GM10847 (cell line): ENCODE results near the gene PRRX2.

ENCODE experiments used
- POLR2A ChIP-seq: IDR thresholded peaks from 2 replicates; pipeline ENCODE4 v1.6.1; 2011; ENCODE audit not compliant: insufficient read length; ENCODE audit errors: extremely low read depth

Gene PRRX2

DNA sequence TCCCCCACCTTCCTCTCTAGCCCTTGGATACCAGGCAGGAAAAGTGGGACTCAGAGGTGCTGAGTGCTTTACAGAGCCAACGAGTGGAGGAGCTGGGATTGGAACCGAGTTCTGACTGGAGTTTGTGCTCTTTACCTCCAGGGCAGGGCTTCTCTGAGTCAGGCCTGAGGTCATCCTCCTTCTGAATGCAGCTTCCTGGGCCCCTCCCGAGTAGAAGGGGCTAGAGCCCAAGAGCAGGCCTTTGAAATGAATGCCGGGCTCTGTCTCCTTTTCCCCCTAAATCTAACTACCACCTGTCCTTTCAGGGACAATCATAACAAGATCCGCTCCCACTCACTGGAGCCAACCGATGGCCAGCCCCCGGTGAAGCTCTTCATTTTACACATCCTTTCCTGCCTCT is 74.7 kb downstream of the PRRX2 start:
- TF ChIP-seq POLR2A, result no peak

DNA sequence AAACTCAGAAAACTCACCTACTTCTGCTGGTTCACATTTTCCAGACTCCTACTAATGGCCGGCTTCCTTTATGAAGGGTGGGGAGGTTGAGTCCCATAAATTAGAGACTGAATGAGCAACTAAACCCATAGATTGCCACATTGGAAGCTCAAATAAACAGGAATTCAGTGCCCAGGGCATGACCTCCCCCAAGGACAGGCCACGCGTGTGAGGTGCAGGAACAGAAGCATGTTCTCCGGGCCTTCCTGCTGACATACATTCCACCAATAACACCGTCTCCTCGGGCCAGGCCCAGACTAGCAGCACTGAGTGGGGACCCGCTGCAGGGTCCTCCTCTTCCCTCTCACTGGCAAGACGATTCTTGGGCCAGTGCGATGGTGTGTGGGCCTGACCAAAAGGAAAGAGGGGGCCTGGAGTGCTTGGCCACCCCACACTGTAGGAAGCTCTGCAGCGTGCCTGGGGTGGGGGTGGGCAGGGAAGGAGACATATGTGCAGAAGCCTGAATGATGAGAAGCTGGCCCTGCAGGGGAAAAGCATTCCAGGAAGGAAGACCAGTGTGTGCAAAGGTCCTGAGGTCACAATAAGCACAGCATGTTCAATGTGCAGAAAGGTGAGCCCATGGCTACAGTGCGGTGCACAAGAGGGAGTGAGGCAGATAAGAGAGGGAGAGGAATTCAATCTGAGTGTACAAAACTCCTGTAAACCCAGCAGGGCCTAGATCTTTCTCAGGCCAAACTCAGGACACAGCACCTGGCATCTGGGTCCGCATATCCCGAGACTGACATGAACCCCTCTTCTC is 75.4 kb downstream of the PRRX2 start:
- no peak for TF ChIP-seq POLR2A

DNA sequence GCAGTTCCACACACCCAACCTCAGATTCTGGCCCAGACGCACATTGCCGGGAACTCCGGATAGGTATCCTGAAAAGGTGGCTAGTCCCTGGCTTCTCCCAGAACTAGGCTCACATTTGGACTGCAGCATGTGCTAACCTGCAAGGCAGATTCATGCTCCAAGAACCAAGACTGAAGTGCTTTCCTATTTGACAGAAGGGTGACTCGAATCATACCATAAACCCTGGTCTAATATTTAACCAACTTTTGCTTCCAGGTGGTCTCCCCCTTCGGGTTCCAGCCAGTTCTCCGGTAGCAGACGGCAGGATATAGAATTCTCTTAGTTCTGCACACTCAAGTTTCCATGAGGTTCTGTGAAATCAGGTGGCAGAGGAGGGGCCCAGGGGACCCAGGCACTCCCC is 79.8 kb downstream of the PRRX2 start:
- TF ChIP-seq POLR2A, result no peak

DNA sequence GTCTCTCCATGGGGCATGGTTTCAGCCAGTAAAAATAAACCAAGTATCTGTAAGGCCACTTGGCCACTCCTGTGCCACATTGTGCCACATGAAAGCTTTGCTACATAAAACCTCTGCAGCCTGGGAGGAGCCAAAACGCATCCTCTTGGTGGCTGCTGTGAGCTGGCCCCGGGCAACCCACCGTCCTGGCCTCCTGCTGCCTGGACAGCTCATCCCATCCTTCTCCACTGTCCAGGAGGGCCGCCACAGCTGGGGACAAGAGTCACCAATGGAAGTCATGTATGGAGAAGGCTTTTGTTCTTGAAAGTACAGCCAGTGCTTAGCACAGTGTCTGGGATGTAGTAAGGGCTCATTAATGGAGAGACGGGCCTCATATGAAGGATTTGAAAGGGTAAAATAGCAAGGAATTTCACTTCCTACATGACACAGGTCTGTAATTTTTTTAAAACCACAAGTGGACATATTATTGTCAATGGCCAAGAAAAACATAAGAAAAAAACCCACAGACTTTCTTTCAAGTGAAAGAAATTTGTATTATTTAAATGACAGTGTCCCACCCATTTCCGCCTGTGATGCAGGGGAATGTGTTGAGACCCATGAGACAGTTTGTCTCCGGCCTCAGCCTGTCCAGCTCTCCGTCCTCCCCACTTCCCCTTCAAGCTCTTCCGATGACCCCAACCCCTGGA is 80.8 kb downstream of the PRRX2 start:
- no peak for TF ChIP-seq POLR2A

DNA sequence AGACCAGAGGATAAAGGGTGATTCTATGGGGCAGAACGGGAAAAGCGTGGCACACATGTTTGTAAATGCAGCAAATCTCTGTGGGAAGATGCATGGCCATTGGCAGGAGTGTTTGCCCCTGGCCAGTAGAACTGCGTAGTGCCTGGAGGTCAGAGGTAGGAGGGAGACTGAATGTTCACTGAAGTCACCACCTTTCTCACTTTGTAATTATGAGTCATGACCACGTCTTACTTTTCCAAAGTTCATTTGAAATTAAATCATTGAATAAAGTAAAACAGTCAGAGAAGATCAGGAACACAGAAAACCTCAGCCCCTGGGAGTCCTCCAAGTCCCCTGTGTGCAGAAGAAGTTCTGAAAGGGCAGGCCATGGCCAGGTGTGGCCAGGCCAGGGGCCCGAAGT is 82.8 kb downstream of the PRRX2 start:
- no peak for TF ChIP-seq POLR2A

DNA sequence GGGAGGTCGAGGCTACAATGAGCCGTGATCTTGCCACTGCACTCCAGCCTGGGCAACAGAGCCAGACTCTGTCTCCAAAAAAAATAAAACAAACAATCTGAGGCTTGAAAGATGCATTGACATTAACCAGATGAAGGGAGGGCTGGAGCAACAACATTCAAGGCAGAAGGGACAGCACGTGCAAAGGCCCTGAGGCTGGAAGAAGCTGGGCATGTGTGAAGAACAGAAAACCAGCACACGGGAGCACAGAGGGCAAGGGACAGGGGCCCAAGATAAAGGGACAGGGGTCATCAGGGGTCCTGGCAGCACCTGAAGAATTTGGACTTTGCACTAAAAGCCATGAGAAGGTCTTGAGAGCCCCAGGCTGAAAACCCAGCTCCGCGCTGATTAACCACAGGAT is 84.1 kb downstream of the PRRX2 start:
- TF ChIP-seq POLR2A, result no peak

DNA sequence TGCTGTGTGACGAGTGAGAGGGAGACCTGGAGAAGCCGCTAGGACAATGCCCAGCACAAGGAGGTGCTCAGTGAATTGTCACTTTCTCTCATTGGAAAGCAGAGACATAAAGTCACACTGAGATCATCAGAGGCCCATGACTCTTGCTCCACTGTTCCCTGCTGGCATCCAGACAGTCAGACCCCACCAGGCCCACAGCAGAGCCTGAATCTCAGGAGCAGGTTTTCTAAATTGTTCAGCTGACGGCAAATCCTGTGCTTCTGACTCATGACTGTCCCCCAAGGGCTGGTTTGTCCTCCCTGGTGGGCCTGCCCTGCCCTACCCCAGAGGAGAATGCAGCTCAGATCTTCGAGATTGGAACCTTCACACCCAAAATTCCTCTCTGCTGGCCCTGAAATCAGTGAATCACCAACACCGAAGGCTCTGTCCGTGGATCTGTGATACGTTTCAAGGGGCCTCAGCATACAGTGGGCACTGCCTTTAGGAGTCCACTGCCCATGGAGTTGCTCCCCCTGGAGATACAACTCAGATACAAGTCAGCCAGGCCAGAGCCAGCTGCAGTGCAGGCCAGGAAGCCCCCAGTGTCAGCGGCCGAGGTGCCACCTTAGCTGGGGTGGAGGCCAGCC is 84.7 kb downstream of the PRRX2 start:
- no peak for TF ChIP-seq POLR2A

DNA sequence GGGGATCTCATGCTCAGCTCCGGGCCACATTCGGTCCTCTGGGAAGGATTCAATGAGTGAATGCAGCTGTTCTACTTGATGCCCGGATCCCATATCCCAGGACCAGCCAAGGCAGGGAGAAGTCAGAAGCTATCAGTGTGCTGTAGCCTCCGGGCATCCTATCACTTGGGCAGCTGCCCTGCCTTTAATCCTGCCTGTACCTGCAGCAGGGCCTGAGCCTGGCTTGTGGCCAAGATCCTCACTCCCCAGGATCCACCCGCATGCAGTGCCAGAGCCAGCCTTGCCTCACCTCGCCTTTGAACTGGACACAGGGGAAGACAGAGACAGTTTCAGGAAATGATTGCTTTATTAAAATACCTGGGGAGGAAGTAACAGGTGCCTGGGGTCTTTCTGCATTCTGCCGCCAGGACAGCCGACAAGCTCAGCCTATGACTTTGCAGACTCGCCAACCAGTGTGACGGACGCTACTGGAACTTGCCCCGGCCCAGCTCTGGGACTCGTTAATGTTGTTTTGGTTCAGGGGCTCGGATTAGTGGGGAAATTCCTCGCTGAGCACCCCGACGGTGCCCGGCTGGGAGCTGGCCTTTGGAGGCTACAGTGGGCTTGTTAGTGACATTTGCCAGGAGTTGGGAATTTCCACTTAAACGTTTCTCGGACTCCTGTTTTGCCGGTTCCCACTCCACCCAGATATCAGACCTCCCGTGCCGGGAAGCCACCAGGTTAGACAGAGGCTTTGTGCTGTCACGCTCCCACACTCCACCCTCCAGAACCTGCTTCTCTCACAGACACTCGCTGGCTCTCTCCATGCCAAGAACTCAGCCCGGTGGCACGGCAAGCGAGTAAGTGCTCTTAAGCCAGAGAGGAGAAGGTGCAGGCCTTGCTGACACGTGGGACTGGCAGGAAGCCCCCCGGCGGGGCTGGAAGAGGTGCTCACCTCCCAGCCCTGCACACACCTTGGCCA is 86.7 kb downstream of the PRRX2 start:
- no peak for TF ChIP-seq POLR2A

DNA sequence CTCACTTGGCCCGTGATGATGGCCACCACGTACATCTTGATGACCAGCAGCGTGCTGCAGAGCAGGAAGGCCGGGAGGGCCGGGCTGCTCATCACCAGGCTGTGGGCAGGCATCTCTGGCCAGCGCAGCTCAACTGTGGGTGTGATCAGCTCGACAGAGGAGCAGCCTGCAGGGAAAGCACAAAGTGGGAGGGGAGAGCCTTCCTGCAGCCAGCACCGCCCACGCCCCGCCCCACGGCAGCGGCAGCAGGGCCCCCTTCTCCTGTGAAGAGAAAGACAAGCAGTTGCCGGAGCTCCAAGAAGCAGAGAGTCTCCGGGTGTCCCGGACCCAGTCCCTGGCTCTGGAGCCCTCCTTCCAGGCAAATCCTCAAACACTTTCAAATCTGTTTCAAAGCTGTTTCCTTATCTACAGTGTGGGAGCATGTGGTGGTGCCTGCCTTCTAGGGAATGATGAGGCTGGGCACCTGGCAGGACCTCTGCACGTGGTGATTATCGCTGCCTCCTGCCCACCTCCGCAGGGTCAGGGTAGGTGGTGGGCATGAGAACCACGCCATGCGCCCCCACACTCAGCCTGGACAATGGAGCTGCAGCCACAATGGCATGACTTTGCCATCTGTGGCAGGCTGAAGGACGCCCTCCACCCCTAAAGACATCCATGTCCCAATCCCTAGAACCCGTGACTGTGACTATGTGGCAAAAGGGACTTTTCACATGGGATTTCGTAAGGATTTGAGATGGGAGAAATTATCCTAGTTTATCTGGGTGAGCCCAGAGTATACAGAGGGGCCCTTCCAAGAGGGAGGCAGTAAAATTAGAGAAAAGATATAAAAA is 87.7 kb downstream of the PRRX2 start, which contains the start of gene PTGES:
PTGES (minus strand) TSS at position 143 of the 830 bp plus-strand sequence; CDS start at position 113, 30 bp downstream.
- TF ChIP-seq POLR2A, result no peak

DNA sequence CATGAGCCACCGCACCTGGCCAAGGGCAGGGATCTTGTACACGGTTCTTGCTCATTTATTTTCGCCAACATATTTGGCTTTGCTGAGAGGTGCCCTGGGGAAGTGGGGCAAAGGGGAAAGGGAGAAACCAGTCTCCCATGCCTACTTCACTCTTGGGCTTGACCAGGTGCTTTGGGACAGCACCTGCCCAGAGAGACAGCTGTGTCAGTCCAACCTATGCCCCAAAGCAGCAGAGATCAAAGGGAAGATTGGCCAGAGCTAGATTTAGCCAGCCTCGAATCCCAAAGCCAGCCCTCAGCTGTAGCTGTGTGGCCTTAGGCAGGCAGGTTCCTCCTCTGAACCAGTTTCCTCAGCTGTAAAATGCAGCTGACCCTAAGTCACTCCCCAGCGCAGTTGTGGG is 89.7 kb downstream of the PRRX2 start:
- no peak for TF ChIP-seq POLR2A

DNA sequence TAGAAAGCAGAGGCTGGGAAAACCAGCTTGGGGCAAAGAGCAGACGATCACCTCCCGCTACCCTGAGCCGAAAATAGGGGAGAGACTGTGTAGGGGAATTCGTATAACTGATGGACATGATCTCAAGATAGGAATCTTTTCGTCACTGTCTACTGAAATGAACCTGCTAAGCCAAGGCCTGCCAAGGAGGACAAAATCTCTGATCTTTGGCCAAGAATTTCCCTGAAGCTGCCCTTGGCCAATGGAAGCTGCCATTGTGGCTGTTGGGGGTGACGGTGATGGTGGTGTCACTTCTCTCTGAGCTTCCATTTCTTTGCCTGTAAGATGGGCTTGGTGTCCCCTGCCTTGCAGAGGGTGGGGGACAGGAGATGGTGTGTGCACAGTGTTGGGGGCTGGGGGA is 90.7 kb downstream of the PRRX2 start:
- TF ChIP-seq POLR2A, result no peak

DNA sequence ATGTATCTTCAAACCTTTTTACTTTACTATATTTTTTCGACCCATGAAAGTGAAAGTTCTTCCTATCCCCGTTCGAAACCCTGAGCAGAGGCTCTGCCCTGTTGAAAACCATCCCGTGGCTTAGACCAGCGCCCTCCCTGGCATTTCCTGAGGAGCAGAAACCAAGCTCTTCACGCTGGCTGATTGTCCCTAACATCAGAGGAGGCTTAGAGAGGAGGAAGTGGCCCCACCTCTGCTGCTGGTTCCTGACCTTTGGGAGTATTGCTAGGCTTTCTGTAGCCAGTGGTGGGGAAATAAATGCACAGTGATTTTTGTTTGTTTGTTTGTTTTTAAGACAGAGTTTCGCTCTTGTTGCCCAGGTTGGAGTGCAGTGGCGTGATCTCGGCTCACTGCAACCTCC is 91.6 kb downstream of the PRRX2 start:
- no peak for TF ChIP-seq POLR2A

DNA sequence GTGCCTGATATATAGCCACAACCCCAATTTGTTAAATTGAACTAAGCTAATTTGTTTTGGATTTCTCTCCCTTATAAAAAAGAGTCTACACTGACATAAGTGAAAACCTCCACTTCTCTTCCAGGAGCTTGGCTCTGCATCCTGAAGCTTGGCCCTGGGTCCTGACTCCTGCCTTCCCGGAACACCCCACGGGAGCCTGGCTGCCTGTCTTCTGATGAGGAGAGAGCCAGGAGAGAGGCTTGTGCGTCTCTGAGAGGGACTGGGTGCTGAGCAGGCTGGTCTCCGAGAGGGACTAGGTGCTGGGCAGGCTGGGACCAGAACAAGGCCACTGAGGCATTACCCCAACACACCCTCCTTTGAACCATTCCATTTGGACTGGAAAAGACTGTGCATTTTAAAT is 93.9 kb downstream of the PRRX2 start:
- TF ChIP-seq POLR2A, result no peak
